H9 (cell line): ENCODE results near the gene IL25. TPM values are rescaled to one million over a fixed set of nuclear protein-coding genes. Genes with fewer than 3 reads are reported as not detected.

Experiments
- DNase-seq: peaks from one replicate; pipeline ENCODE4 v3.0.0-alpha.2; 2017
- H2AFZ ChIP-seq: one replicate; pipeline ENCODE4 v1.6.1; 2013; ENCODE audit warnings: mild to moderate bottlenecking, low read length, control low read depth, moderate library complexity
- H2AK5ac ChIP-seq: 2 replicates; pipeline ENCODE4 v1.6.1; 2013; ENCODE audit warnings: low read length, control low read depth, mixed read lengths; ENCODE audit not compliant: insufficient read length
- H2BK120ac ChIP-seq: one replicate; pipeline ENCODE4 v1.6.1; 2013; ENCODE audit warnings: low read depth, mild to moderate bottlenecking, low read length, control low read depth, inconsistent platforms; ENCODE audit not compliant: poor library complexity, severe bottlenecking
- H2BK12ac ChIP-seq: 2 replicates; pipeline ENCODE4 v1.6.1; 2013; ENCODE audit warnings: low read length, control low read depth, mixed read lengths, low read depth; ENCODE audit not compliant: insufficient read length
- H2BK15ac ChIP-seq: 2 replicates; pipeline ENCODE4 v1.6.1; 2013; ENCODE audit warnings: low read depth, low read length, control low read depth
- H2BK20ac ChIP-seq: one replicate; pipeline ENCODE4 v1.6.1; 2013; ENCODE audit warnings: low read depth, mild to moderate bottlenecking, low read length, control low read depth, inconsistent platforms; ENCODE audit not compliant: poor library complexity, severe bottlenecking
- H2BK5ac ChIP-seq: 2 replicates; pipeline ENCODE4 v1.6.1; 2013; ENCODE audit warnings: low read length, control low read depth, mixed read lengths; ENCODE audit not compliant: insufficient read length
- H3K14ac ChIP-seq: 2 replicates; pipeline ENCODE4 v1.6.1; 2013; ENCODE audit warnings: low read length, control low read depth; ENCODE audit not compliant: insufficient read depth
- H3K18ac ChIP-seq: 2 replicates; pipeline ENCODE4 v1.6.1; 2013; ENCODE audit warnings: low read depth, mild to moderate bottlenecking, mixed read lengths, low read length, control low read depth; ENCODE audit not compliant: insufficient read length
- H3K23ac ChIP-seq: 2 replicates; pipeline ENCODE4 v1.6.1; 2013; ENCODE audit warnings: low read length, control low read depth, mixed read lengths, low read depth; ENCODE audit not compliant: insufficient read length
- H3K23me2 ChIP-seq: 2 replicates; pipeline ENCODE4 v1.6.1; 2013; ENCODE audit warnings: low read depth, mild to moderate bottlenecking, mixed read lengths, low read length, control low read depth; ENCODE audit not compliant: insufficient read length, poor library complexity, severe bottlenecking
- H3K27ac ChIP-seq: 2 replicates; pipeline ENCODE4 v1.5.1; 2013; ENCODE audit warnings: low read length, control low read depth, mixed read lengths, low read depth; ENCODE audit not compliant: insufficient read length
- H3K27me3 ChIP-seq: 2 replicates; pipeline ENCODE4 v1.6.1; 2013; ENCODE audit warnings: low read length, control low read depth, inconsistent platforms; ENCODE audit not compliant: insufficient read depth
- H3K4ac ChIP-seq: 2 replicates; pipeline ENCODE4 v1.6.1; 2013; ENCODE audit warnings: low read depth, mild to moderate bottlenecking, control low read depth, inconsistent platforms, low read length, moderate library complexity
- H3K4me1 ChIP-seq: 2 replicates; pipeline ENCODE4 v1.6.1; 2013; ENCODE audit warnings: low read length, control low read depth, inconsistent platforms; ENCODE audit not compliant: insufficient read depth
- H3K4me2 ChIP-seq: 2 replicates; pipeline ENCODE4 v1.6.1; 2013; ENCODE audit warnings: low read length, control low read depth, mixed read lengths; ENCODE audit not compliant: insufficient read length, insufficient read depth
- H3K56ac ChIP-seq: 2 replicates; pipeline ENCODE4 v1.6.1; 2013; ENCODE audit warnings: low read depth, mild to moderate bottlenecking, mixed read lengths, low read length, control low read depth; ENCODE audit not compliant: insufficient read length
- H3K79me1 ChIP-seq: 2 replicates; pipeline ENCODE4 v1.6.1; 2013; ENCODE audit warnings: low read depth, mild to moderate bottlenecking, moderate library complexity, low read length, control low read depth, inconsistent platforms; ENCODE audit not compliant: insufficient read depth, poor library complexity, severe bottlenecking
- H3K79me2 ChIP-seq: 2 replicates; pipeline ENCODE4 v1.6.1; 2013; ENCODE audit warnings: low read length, control low read depth, inconsistent platforms; ENCODE audit not compliant: insufficient read depth
- H3K9ac ChIP-seq: 2 replicates; pipeline ENCODE4 v1.6.1; 2013; ENCODE audit warnings: low read length, control low read depth, mixed read lengths; ENCODE audit not compliant: insufficient read length; ENCODE audit errors: extremely low read depth
- H3K9me3 ChIP-seq: one replicate; pipeline ENCODE4 v1.6.1; 2013; ENCODE audit warnings: low read depth, low read length, inconsistent platforms; ENCODE audit not compliant: control insufficient read depth
- H3T11ph ChIP-seq: one replicate; pipeline ENCODE4 v1.6.1; 2013; ENCODE audit warnings: mild to moderate bottlenecking, low read length, control low read depth, inconsistent platforms
- H4K20me1 ChIP-seq: one replicate; pipeline ENCODE4 v1.6.1; 2013; ENCODE audit not compliant: control insufficient read depth, insufficient read length, insufficient read depth
- H4K5ac ChIP-seq: 2 replicates; pipeline ENCODE4 v1.6.1; 2013; ENCODE audit warnings: low read depth, mild to moderate bottlenecking, mixed read lengths, low read length, control low read depth; ENCODE audit not compliant: insufficient read length
- H4K8ac ChIP-seq: replicated peaks from 2 replicates; pipeline ENCODE4 v1.6.1; 2013; ENCODE audit warnings: low read length, control low read depth, mixed read lengths, low read depth; ENCODE audit not compliant: insufficient read length
- H4K91ac ChIP-seq: 2 replicates; pipeline ENCODE4 v1.6.1; 2013; ENCODE audit warnings: low read depth, mild to moderate bottlenecking, moderate library complexity, mixed read lengths, low read length, control low read depth; ENCODE audit not compliant: insufficient read length
- H3K27ac Mint-ChIP-seq, 3 experiments: 2 replicates in 2 of 3; 3 replicates in 1 of 3; pipeline ENCODE4 v1.8.0; 2020 to 2021; ENCODE audit warnings: mixed read lengths in 3 of 3, mild to moderate bottlenecking in 1 of 3, moderate library complexity in 1 of 3
- H3K27me3 Mint-ChIP-seq: 2 replicates; pipeline ENCODE4 v1.8.0; 2021; ENCODE audit warnings: low read depth, mild to moderate bottlenecking, moderate library complexity, mixed read lengths
- H3K36me3 Mint-ChIP-seq, 3 experiments: 2 replicates in 2 of 3; 3 replicates in 1 of 3; pipeline ENCODE4 v1.8.0; 2020 to 2021; ENCODE audit warnings: low read depth in 3 of 3, mixed read lengths in 3 of 3; ENCODE audit not compliant: insufficient read depth in 1 of 3
- H3K4me1 Mint-ChIP-seq, 2 experiments: 2 replicates each; pipeline ENCODE4 v1.8.0; 2020; ENCODE audit warnings: mixed read lengths in 2 of 2
- H3K4me3 Mint-ChIP-seq, 2 experiments: 2 replicates in 1 of 2; 3 replicates in 1 of 2; pipeline ENCODE4 v1.8.0; 2020 to 2021; ENCODE audit warnings: mild to moderate bottlenecking in 2 of 2, mixed read lengths in 2 of 2, moderate library complexity in 1 of 2
- H3K9me3 Mint-ChIP-seq, 2 experiments: 2 replicates in 1 of 2; 3 replicates in 1 of 2; pipeline ENCODE4 v1.8.0; 2020; ENCODE audit warnings: mild to moderate bottlenecking in 2 of 2, mixed read lengths in 2 of 2, moderate library complexity in 1 of 2
- WGBS: extraction: QIAGEN DNeasy Blood & Tissue Kit; methylation state at CpG from one replicate; pipeline ENCODE4 v1.1.7; 2013; ENCODE audit warnings: missing lambda C conversion rate, low lambda C conversion rate, mixed read lengths; ENCODE audit not compliant: insufficient read length; ENCODE audit errors: extremely low coverage; 5-methylcytosine and 5-hydroxymethylcytosine counted together
- total RNA-seq: library from RNA; stranded (reverse); gene quantifications from 2 replicates; pipeline ENCODE4 v1.2.1, GENCODE V29; 2021
- TF ChIP-seq, protein P1 (sequence below): fragments of 200-600 bp; sonication (generic); conservative IDR thresholded peaks from 3 replicates; pipeline ENCODE4 v1.8.0; 2021; ENCODE audit warnings: antibody characterized with exemption, mild to moderate bottlenecking

The IL25 gene
- total RNA-seq, 1 experiment from 2014 or later = not detected

- Histone ChIP-seq H3K4ac (no peak overlapping the region), H3K4me2 (no peak overlapping the region), H2BK20ac (no peak overlapping the region), H4K5ac (no peak overlapping the region), H4K91ac (no peak overlapping the region), H4K20me1 (no peaks in the 10 kb centered on the region), H2BK12ac (no peak overlapping the region), H3K79me1 (no peaks in the 10 kb centered on the region), H2BK120ac (no peak overlapping the region), H3K27me3 (no peaks in the 10 kb centered on the region; the same call in 1 of the 2 replicates), H3K79me2 (no peaks in the 10 kb centered on the region), H2BK15ac (no peak overlapping the region), H2AFZ (no peak overlapping the region), H3K18ac (no peak overlapping the region), H3K14ac (no peak overlapping the region), H3K9me3 (no peaks in the 10 kb centered on the region), H3K23ac (no peak overlapping the region), H3K23me2 (peaks cover 4% of the 10 kb centered on the region), H2AK5ac (no peak overlapping the region), H3K4me1 (peaks cover 4% of the 10 kb centered on the region; the same call in 1 of the 2 replicates), H2BK5ac (no peak overlapping the region), H3T11ph (no peak overlapping the region), H4K8ac (no peak overlapping the region), H3K9ac (no peak overlapping the region), H3K27ac (no peak overlapping the region), H3K56ac (no peak overlapping the region)
- Mint-ChIP-seq H3K4me3 (no peak overlapping the region), H3K27ac (no peak overlapping the region), H3K27me3 (peaks cover 9% of the 10 kb centered on the region), H3K9me3 (no peaks in the 10 kb centered on the region), H3K4me1 (peaks cover 19 to 23% of the 10 kb centered on the region in 2 experiments), H3K36me3 (peaks cover 18 to 58% (median 43%) of the 10 kb centered on the region in 3 experiments)
- no CpG with 5 or more reads among the region's 11 CpGs for WGBS
- DNase-seq = peak; percentile 18
- TF ChIP-seq, protein P1, sequence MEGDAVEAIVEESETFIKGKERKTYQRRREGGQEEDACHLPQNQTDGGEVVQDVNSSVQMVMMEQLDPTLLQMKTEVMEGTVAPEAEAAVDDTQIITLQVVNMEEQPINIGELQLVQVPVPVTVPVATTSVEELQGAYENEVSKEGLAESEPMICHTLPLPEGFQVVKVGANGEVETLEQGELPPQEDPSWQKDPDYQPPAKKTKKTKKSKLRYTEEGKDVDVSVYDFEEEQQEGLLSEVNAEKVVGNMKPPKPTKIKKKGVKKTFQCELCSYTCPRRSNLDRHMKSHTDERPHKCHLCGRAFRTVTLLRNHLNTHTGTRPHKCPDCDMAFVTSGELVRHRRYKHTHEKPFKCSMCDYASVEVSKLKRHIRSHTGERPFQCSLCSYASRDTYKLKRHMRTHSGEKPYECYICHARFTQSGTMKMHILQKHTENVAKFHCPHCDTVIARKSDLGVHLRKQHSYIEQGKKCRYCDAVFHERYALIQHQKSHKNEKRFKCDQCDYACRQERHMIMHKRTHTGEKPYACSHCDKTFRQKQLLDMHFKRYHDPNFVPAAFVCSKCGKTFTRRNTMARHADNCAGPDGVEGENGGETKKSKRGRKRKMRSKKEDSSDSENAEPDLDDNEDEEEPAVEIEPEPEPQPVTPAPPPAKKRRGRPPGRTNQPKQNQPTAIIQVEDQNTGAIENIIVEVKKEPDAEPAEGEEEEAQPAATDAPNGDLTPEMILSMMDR = no peak
Measured at GRCh38 chr14:23359167-23359626, 13.4 kb upstream of the IL25 start.
